ENCODE measurements around the gene FLNB.
A peak's percentile ranks its signal among the peaks of the same experiment; 100 is the strongest.

The FLNB gene

GRCh38 chr3:58065700-58066167 is 57.5 kb downstream of the FLNB start:
- H3K27ac ChIP-seq, result peak overlapping the region; percentile 10
- in situ Hi-C loops (cut with HindIII; ENCODE audit: low pct_ligation_motif_present, low sequenced_read_pairs), result no loop called here

GRCh38 chr3:58066842-58067241 is 58.6 kb downstream of the FLNB start:
- in situ Hi-C loops (cut with HindIII; ENCODE audit: low pct_ligation_motif_present, low sequenced_read_pairs), result no loop called here
- no peaks in the 10 kb centered on the region for H3K36me3 ChIP-seq (replicated peaks)
- no peak for TF ChIP-seq CTCF (IDR thresholded peaks at IDR 0.05; ENCODE audit: low read depth, low read length, missing control alignments)
- no peak for DNase-seq
- H3K27ac ChIP-seq, result no peak overlapping the region
- H3K27me3 ChIP-seq (replicated peaks), result no peaks in the 10 kb centered on the region
- no peak overlapping the region for H3K4me3 ChIP-seq (ENCODE audit: low read depth, low read length)

More at GRCh38 chr3:58065700-58066167, 57.5 kb downstream of the FLNB start:
- Histone ChIP-seq H3K27me3 (replicated peaks) (no peaks in the 10 kb centered on the region), H3K4me3 (ENCODE audit: low read depth, low read length) (no peak overlapping the region), H3K36me3 (replicated peaks) (no peaks in the 10 kb centered on the region)
- no peak for TF ChIP-seq CTCF (IDR thresholded peaks at IDR 0.05; ENCODE audit: low read depth, low read length, missing control alignments)
- no peak for DNase-seq

- Histone ChIP-seq H3K4me3 (ENCODE audit: low read depth, low read length) (no peak overlapping the region), H3K27me3 (replicated peaks) (no peaks in the 10 kb centered on the region), H3K27ac (no peak overlapping the region), H3K36me3 (replicated peaks) (no peaks in the 10 kb centered on the region)
- no peak for TF ChIP-seq CTCF (IDR thresholded peaks at IDR 0.05; ENCODE audit: low read depth, low read length, missing control alignments)
- no peak for DNase-seq
- in situ Hi-C loops (cut with HindIII; ENCODE audit: low pct_ligation_motif_present, low sequenced_read_pairs), result no loop called here
Measured at GRCh38 chr3:58068122-58068809, 60.0 kb downstream of the FLNB start.

- in situ Hi-C loops (cut with HindIII; ENCODE audit: low pct_ligation_motif_present, low sequenced_read_pairs), result no loop called here
- H3K27me3 ChIP-seq (replicated peaks), result no peaks in the 10 kb centered on the region
- no peak overlapping the region for H3K27ac ChIP-seq
- TF ChIP-seq CTCF (IDR thresholded peaks at IDR 0.05; ENCODE audit: low read depth, low read length, missing control alignments), result no peak
- no peak overlapping the region for H3K4me3 ChIP-seq (ENCODE audit: low read depth, low read length)
- peaks cover 6% of the 10 kb centered on the region for H3K36me3 ChIP-seq (replicated peaks)
- DNase-seq, result no peak
Measured at GRCh38 chr3:58071480-58071971, 63.3 kb downstream of the FLNB start.

GRCh38 chr3:58072052-58072762 is 64.0 kb downstream of the FLNB start:
- H3K27me3 ChIP-seq (replicated peaks), result no peaks in the 10 kb centered on the region
- no peak overlapping the region for H3K27ac ChIP-seq
- no peak for DNase-seq
- in situ Hi-C loops (cut with HindIII; ENCODE audit: low pct_ligation_motif_present, low sequenced_read_pairs), result no loop called here
- H3K4me3 ChIP-seq (ENCODE audit: low read depth, low read length), result no peak overlapping the region
- H3K36me3 ChIP-seq (replicated peaks), result peaks cover 13% of the 10 kb centered on the region
- no peak for TF ChIP-seq CTCF (IDR thresholded peaks at IDR 0.05; ENCODE audit: low read depth, low read length, missing control alignments)
